HG02623 (cell line): ENCODE measurements around the gene SPRED3.

Experiments
- ATAC-seq: cut with Tn5 transposase; IDR thresholded peaks from one replicate; pipeline ENCODE4 v1.9.1; 2021; ENCODE audit warnings: moderate library complexity; ENCODE audit not compliant: unreplicated experiment

The SPRED3 gene

DNA sequence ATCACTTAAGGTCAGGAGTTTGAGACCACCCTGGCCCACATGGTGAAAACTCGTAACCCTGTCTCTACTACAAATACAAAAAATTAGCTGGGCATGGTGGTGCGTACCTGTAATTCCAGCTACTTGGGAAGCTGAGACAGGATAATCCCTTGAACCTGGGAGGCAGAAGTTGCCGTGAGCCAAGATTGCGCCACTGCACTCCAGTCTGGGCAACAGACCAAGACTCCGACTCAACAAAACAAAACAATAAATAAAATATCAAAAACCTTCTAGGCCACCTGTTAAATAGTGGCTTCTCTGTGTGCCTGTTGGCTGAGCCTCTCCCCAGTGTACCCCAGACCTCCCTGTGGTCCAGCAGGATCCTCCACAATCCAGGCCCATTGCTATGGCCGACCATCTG, 17.4 kb upstream of the SPRED3 start:
- ATAC-seq = no peak

DNA sequence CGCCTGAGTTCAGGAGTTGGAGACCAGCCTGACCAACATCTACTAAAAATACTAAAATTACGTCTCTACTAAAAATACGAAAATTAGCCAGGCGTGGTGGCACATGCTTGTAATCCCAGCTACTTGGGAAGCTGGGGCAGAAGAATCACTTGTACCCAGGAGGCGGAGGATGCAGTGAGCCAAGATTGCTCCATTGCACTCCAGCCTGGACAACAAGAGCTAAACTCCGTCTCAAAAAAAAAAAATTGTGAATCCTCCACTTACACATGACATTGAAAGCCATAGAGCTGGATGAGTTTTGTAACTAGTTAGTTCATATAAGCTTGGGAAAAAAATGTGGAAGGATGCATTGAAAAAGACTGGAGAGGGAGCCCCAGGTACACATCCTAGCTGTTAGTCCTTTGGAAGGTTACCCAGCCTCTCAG, 14.6 kb upstream of the SPRED3 start:
- ATAC-seq = no peak

DNA sequence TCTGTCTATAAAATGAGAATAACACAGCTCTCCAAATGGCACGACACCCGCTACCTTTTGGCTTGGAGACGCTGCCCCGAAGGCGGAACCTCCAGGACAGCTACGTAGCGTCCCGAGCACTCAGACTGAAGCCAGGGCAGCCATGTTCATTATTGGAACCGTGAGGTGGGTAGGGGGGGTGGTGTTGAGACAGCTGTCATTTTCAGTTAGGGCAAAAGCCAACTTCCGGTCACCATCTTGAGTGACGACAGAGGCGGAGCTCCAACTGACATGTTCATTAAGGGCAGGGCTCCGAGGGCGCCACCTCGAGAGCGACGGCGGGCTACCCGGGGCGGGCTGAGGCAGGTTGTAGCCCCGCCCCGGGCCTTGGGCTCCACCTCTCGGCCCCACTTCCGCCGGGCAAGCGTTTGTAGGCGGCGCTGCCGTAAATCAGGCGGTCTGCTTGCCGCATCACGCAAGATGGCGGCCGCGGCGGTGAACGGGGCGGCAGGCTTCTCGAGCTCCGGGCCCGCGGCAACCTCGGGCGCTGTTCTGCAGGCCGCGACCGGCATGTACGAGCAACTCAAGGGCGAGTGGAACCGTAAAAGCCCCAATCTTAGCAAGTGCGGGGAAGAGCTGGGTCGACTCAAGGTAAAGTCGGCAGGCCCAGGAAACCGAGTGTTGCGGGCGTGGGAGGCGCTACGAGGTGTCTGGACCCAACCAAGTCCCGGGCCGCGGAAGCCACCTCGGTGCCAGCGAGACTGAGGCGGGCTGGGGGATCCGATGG, 14.0 kb upstream of the SPRED3 start, which contains the start of gene PSMD8:
Gene PSMD8, plus strand, starts transcription at position 240 of the 766 bp plus-strand sequence. Its CDS starts 31 bp downstream, at position 271.
- ATAC-seq = peak; percentile 93

DNA sequence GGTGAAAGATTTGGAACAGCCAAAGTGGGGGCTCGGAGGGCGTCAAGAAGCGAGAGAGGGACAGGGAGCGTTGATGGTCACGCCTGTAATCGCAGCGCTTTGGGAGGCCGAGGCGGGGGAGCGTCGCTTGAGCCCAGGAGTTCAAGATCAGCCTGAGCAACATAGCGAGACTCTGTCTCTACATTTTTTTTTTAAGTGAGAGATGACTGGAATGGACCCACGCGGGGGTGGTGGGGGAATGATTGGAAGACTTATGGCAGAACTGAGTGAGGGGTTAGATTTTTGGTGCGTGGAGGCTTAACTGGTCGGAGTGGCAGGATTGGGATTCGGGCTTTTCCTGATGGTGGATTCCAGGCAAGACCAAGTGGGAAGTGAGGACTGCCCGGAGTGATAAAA, 13.4 kb upstream of the SPRED3 start:
- no peak for ATAC-seq

DNA sequence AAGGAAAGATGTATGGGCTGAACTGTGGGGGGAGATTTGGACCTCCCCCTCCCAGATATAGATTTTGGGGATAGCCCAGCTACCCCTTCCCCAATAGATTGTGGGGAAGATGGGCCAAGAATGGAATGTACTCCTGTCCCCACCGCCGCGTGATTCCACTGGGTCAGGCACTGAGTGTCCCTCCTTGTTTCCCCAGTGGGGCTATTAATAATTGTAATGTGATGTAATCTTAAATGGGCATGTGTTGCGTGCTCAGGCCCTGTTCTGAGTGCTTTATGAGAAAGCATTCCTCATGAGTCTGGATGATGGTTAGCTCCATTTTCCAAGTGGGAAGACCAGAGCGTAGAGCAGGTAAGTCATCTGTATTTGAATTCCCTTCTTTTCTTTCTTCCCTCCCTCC, 12.7 kb upstream of the SPRED3 start:
- no peak for ATAC-seq

DNA sequence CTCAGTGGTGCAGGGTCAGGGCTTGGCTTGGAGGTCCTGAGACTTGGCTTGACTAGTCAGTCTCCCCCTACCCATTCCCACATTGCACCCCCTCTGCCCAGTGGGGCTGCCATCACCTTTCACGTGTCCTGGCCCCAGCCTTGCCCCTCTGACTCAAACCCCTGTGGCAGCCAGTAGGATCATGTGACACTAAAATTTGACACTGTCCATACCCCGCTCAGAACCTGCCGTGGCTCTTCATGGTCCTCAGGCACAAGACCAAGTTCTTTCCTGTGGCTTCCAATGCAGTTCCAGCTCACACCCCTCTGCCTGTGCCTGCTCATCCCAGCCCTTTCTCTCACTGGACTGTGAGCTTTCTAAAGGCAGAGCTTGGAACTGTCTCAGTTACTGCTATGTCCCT, 11.9 kb upstream of the SPRED3 start:
- ATAC-seq = no peak

DNA sequence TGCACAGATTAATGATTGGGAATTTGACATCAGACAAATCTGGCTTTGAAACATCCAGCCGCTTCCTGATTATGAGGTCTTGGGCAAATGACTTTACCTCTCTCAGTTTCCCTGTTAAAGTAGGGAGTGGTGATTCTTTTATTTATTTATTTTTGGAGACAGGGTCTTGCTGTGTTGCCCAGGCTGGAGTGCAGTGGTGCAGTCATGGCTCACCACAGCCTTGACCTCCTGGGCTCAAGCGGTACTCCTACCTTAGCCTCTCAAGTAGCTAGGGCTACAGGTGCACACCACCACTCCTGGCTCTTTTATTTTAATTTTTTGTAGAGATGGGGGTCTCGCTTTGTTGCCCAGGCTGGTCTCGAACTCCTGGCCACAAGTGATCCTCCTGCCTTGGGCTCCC, 11.4 kb upstream of the SPRED3 start:
- ATAC-seq = no peak

DNA sequence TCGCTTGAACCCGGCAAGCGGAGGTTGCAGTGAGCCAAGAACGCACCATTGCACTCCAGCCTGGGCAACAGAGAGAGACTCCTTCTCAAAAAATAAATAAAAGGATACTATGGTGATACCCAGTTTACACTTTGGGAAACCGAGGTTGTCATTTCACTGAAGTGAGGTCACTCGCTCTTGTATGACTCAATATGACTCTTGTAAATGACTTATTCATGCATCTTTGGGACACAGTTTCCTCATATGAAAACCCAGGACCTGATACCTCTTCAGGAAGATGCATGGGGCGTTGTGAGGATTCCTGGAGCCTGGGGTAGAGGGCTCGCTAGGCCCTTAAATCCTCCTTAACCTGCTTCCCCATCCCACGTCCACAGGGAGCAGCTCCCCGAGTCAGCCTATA, 9.6 kb upstream of the SPRED3 start:
- no peak for ATAC-seq

DNA sequence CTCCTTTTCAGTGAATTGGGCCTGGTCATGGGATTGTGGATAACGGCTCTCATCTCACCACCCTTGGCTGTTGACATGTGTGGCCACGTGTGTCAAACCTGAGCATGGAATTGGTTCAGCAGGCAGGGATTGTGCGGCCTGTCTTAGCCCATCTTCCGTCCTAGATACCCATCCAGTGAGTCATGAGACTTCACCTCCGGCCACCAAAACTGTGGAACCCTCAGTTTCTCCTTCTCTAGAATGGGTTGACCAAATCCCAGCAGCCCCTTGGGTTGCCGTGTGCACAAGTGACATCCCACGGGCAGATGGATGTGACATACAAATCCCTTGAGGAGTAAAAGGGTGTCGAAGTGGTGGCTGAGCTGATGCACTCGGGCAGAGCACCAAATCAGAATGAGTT, 7.4 kb upstream of the SPRED3 start:
- ATAC-seq = no peak

DNA sequence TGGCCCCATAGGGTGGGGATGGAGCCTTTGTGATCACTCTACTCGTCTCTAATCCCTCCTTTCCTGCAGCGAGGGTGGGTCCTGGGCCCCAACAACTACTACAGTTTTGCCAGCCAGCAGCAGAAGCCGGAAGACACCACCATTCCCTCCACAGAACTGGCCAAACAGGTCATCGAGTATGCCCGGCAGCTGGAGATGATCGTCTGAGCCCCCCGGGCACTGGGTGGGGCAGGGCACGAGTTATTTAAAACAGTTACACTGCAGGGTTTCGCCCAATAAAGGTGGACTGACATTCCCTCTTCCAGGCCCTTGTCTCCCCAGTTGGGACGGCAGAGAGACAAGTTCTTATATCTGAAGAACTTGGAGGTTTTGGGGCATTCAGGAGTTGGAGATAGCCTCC, 5.3 kb upstream of the SPRED3 start:
- ATAC-seq = no peak

DNA sequence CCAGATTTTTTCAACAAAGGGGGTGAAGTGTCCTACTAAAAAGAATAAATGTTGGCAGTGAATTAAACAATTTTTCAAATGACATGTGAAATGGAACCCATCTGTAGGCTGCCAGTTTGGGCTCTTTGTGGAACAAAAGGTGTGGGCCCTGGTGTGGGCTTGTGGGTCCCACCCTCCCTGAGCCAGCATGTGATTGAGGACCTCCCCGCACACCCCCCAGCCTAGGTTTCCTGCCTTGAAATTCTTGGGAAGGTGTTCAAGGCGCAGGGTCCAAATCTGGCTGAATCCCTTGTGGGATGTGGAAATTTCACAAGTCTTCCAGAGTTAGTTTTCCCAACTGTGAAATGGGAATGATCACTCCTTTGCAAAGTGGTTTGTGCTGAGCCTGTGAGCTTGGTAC, 4.8 kb upstream of the SPRED3 start:
- no peak for ATAC-seq

DNA sequence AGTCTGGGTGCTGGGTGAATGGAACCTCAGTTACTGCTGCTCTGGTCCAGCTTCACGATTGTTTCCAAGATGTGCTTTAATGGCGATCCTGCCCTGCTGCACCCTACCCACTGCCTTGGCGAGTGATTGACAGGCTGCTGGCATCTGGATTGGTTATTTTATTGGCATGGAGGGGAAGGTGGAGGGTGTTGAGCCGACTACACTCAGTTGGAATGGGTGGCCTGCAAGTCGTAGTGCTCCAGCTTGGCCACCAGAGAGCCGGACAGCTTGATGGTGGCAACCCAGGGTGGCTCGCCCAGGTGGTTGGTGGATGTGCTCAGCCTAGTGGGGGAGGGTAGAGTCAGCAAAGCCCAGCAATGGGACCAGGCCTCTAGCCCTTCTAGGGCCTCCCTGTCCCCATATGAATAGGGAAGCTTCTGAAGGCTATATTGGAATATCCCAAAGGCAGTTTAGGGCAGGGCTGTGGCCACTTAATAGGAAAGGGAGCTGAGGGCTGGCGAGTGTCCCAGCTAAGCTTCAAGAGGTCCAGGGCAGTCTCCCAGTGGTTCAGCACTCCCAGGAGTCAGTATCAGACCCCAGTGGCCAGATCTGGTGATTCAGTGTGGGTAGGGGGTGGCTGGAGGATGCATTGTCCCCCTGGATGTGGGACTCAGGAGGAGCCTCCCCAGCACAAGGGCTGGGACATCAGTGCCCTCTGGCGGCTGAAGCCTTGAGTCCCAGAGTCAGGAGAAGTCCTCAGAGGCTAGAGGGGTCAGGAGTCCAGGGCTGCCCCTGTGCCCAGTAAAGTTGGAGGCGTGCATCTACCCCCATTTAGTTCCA, 4.1 kb upstream of the SPRED3 start:
- no peak for ATAC-seq

DNA sequence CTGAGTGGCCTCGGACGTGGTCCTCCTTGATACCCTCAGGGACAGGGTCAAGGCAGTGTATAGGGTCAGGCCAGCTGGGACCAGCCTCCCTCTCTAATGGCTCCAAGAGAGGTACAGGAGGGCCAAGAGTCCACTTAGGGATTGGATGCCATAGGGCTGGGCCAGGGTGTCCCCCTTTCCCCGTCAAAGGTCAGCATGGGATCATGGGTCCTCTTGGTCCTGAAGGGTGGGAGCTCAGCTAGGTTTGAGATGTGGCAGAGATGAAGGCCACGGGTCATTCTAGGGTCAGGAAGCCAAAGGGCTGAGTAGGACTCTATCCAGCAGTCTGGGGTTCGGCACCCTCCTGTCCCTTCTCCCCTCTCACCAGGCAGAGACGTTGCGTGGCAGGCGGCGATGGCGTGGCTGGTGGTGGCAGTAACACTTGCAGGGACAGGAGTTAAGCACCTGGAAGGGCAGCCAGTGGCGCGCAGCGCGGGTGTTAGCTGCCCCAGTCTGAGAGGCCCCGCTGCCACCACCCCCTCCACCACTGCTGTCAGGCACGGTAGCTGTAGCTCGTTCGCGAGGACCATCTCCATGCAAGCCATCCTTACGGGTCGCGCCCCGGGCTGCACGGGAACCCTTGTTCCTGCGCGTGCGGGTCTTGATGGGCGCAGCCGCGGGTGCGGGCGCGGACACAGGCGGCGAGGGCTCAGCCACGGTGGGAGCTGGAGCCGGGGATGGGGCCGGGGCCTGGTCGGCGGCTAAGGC, 3.3 kb upstream of the SPRED3 start:
- no peak for ATAC-seq

DNA sequence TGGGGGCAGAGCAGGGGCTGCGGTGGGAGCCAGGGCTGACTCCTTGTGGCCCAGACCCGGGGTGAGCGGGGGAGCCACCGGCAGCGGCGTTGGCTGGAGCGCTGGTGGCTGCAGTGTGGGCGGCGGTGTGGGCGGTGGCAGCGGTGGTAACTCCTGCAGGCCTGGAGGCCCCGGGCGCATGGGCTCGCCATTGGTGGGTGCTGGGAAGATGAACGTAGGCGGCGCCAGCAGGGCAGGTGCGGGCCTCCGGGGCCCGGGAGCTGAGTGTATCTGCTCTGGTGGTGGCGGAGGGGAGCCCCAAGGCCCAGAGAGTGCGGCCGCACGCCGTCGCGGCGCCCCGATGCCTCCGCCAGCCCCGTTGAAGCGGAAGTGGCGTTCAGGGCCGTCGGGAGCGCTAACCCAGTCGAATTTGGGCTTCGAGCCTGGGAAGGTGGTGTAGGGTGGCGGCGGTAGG, 2.7 kb upstream of the SPRED3 start:
- ATAC-seq = no peak

DNA sequence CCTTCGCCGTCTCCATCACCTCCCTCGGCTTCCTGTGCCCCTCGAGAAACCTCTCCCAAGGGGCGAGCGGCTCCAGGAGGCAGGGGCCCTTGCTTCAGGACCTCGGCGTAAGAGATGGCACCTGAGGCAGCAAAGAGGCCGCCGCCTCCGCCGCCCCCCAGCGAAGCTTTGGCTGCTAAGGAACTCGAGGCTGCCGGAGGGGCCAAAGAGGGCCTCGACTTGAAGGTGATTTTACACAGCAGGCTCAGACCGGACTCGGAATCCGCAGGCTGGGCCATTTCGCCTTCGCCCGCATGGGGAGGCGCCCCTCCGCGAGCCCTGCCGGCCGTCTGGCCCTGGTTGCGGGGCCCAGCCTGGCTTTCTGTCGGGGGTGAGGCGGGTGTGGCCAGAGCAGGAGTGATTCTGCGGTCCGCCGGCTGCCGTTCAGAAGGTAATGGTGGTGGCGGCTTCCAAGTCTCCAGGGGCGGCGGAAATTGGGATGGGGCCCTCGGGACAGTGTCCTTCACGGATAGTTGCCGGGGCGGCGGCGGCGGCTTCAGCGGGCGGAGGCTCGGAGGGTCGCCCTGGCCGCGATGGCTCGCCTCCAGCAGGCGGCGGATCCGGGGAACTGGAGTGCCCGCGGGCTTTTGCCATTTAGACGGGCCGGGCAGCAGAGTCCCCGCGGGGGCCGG, 2.1 kb upstream of the SPRED3 start:
- no peak for ATAC-seq

DNA sequence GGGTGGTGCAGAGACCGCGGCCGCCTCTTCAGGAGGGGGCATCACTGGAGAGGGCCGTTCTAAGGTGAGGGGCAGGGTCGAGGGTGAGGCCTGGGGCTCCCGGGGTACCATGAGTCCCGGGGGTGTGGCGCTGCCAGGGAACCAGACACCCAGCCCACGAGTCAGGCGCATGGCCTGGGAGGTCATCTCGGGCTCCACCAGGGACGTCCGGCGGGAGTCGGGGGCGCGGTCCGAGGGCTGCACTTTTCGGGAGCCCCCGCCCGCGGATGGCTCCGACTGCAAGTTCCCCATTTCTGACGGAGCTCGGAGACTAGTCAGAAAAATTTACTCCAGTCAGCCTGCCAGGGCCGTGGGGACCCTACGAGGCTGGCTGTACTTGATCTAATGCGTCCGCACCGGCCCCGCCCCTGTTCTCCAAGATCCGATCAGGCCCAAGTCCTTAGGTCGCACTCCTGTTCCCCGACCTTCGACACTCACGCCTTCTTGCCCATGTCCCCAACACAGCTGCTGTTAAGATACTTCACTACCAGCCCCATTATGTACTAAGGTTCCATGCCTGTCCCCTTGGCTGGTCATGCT, 1.4 kb upstream of the SPRED3 start:
- ATAC-seq = no peak

DNA sequence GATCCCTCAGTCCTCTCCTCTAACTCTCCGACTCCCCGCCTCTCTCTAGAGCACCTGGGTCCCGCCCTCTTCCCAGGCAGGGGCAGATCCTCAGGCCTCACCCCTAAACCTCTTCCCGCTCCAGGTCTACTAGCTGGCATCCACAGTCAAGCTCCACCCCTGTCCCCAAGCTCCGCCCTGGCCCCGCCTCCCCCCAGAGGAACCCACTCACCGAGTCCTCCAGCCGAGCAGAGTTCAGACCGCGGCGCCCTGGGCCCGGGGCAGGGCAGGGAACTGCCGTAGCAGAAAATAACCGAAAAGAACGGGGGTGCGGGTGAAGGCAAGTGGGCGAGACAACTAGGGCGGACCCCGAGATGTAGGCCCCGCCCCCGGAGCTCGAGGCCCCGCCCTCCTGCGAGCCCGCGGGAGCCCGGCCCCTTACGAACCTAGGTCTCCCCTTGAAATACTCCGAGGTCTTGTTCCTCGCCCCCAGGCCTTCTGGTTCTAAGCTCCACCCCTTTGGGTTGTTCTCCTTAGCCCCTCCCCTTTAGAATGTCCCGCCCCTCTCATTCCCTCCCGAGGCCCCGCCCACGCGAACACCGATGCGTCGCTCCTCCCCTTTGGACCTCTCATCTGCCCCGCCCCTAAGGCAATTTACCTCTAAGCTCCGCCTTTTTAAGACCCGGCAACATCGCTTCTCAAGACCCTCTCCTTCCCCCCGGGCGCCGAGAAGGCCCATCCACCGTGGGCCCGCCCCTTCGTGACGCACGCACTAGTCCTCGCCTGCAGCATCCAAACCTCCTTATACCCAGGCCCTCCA, 748 bp upstream of the SPRED3 start, which contains the start of gene GGN:
Gene GGN, minus strand, starts transcription at position 485 of the 799 bp plus-strand sequence. CDS start 773 bp downstream, outside the sequence.
- peak; percentile 47 for ATAC-seq

DNA sequence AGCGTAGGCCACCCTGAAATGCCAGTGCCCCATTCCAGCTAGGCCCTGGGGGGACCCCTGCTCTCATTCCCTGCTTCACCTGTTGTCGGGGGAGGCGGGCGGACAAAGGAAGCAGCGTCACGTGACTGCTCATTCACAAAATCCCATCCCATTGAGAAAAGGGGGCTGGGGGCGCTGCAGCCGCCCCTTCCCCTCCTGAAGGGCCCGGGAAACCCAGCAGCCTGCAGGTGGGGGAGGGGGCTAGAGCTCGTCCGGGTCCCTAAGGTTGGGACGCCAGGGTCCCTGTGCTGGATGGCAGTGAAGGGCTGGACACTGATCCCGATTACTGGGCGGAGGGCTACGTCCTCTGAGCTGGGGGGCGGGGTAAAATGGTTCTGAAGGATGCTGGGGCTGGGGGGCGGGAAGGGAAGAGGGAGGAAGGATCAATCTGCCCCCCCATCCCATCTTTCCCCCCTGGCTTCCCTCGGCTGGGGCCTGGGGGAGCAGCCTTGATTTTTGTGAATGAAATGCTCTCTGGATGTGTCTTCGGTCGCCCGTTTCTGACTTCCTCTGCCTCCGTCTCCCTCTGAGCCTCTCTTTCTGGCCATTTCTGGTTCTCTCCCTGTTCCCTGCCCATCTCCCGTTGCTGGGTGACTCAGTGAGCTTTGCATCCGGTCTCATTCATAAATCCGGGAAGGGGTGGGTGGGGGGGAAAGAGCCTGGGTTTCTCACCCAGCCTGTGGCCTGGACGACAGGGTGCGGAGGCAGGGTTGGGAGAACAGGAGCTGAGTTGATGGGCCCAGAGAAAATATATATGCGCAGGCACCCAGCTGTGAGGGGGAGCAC, 816 bp downstream of the SPRED3 start:
- no peak for ATAC-seq
